HG03342 (cell line): ENCODE measurements around the gene MOB3B.

Experiments used
- ATAC-seq: cut with Tn5 transposase; IDR thresholded peaks from one replicate; pipeline ENCODE4 v1.9.1; 2021; ENCODE audit warnings: mild to moderate bottlenecking, moderate library complexity; ENCODE audit not compliant: unreplicated experiment

The MOB3B gene

DNA sequence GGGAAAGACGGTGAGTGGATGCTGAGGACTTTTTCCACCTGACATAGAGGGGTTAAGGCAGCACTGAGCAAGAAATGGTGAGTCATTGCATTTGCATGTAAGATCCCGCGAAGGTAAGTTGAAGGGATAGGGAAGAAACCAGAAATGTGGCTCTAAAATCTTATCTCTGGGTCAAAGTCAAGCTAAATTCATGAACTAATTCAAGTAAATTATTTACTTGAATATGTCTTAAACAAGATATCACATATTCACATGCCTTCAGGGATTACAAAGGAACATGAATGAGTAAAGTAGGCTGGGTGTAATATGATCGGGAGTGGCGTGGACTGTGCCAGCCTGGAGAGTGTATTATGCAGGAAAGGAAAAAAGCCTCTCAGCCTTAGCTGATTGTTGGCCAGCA is 158.2 kb downstream of the MOB3B start:
- ATAC-seq = no peak

DNA sequence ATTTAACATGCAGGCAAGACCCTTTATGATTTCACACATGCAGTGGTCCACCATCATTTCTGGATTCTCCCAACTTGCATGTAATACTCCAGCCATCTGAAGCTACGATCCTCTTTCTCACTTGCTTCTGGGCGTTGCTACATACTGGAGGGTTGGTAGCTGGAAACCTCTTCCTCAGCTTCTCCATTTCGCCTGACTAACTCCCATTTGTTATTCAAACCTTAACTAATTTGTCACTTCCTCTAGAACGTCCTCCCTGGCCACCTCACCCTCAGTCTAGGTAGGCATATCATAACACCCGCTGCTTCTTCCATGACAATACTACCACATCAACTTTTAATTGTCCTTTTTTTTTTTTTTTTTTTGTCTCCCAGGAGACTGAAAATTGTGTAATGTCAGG is 160.0 kb downstream of the MOB3B start:
- ATAC-seq = no peak

DNA sequence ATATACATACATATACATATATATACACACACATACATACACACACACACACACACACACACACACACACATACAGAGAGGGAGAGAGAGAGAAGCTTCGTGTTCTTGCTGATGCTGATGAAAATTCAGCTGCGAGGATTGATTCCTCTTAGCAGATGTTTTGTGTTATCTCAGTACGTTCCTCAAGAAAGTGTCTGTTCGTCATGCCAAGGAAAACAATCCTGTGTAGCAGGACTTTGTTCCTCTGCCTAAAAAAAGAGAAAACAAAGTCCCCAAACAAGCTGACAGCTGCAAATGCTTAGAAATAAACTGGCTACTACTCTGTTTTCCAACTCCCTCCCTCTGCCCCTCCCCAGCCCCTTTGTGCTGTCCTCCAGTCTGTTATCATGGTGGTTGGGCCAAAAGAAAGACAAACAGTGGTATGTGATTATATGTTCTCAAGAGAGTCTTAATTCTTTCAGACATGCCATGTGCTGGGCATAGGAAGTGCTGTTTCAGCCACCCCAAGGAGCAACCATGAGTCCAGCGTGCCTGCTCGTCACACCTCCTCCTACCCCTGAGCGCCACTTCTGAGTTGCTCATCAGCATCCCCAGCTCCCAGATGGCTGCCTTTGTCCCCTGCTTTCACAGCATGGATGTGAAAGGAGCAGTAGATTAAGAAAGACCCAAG is 161.2 kb downstream of the MOB3B start:
- ATAC-seq = no peak

DNA sequence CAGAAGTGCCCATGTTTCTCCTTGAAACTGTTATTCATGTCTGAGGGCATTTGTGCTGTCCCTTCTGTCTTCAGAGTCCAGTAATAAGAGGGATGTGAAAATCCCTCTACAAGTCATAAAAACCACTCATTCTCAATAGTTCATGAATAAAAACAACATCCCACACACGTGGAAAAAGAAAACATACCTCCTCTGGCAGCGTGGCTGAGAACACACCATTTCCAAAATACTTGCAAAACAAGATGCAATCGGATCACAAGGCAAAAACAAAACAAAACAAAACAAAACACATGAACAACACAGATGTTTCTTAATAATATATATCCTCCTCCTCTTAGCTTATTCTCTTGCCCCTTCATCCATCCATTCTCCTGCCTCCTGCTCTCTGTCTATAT is 161.7 kb downstream of the MOB3B start:
- ATAC-seq = no peak

DNA sequence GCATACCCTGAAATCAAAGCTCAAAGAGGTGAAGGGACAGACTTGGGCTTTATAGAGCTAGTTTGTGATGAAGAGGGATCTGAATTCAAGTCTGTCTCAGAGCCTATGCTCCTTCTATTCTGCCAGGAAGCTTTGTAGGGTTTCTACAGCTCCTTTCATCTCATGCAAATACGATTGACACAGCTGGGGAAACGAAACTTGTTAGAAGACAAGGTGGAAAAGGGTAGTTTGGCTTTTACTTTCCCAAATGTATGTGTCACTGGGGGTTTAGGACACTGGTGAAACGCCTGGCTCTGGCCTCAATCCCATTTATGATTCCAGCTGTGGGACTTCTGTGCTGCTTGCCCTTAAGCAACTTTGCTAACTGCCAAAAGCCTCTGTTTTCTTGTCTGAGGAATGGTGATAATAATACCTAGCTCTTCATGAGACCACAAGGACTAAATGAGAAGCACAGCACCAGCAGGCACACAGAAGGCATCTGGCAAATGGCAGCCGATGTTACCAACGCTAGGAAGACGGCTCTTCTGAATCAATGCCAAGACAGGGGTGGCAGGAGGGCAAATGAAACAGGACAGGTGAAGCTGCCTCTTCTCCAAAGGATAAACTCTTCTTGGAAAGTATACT is 162.3 kb downstream of the MOB3B start:
- peak; percentile 80 for ATAC-seq

DNA sequence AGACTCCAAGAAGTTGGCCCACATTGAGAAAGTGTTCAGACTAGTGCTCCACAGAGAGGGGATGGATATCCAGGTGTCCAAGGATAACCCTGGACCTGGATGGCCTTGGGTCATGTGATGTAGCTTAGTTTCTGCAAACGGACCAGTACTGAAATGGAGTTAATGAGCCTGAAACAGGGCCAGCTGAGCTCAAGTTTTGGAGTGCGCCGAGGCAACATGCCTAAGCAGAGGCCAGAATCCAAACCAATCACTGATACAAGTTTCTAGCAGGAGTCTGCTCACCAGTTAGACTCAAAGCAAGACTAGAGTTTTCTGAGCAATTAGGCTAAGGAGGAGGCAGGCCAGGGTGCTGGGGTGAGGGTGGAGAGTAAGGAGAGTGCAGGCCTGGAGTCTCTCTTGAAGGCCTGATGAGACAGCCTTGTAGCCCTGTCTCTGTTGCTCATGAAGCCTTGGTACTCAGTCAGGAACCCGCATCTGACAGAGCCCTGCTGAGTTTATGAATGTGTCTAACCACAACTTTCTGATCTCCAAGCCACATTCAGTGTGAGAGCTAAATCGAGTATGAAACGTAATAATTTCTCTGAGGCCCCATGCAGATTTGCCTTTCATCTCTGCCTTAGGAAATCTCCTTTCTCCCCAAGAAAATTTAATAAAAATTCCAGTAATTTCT is 163.8 kb downstream of the MOB3B start:
- peak; percentile 77 for ATAC-seq

DNA sequence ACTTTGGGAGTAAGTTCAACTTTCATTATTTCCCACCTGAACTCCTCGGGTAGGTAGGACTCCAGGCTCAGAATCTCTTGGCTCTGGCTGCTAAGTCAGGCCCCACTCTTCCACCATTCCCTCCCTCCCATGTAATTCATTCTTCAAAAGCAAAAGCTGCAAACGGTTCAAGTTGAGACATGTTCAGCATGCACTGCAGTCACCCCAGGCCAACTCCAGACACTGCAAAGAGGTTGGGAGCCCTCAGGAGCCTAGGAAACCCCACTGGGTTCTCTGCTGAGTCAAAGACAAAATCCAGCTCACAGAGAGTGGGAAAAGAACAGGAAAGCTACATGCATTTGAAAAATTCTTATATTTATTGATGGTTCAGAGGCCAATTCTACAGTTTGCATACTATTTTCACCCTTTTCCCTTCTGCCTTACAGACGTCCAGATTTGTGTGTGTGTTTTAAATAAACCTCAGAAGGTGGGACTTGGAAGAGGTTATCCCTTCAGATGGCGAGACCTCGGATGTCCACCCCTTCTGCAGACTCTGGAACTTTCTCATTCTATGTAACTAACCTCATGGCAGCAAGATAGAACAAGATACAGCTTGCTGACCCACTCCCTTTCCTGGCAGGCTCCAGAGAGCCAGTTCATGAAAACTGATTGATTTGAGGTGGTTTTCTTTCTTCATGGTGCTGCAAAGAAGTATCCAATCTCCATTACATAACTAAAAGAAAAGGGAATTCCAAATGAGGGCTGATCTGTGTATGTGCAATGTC is 167.0 kb downstream of the MOB3B start:
- ATAC-seq = no peak

DNA sequence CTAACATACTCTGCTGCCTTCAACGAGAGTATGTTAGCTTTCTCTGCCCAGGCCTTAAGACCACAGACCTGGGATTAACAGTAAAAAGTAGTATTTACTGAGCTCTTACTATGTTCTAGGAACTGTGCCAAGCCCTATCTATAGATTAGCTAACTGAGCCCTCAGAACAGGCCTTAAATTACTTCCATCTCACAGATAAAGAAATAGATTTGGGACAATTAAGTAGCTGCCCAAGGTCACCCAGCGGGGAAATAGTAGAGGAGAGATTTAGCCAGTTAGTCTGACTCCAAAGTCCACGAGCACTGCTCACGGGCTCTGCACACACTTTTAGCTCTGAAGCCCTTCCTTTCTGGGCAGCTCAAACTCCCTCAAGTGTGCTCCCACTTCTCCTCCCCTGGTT is 168.1 kb downstream of the MOB3B start:
- no peak for ATAC-seq

DNA sequence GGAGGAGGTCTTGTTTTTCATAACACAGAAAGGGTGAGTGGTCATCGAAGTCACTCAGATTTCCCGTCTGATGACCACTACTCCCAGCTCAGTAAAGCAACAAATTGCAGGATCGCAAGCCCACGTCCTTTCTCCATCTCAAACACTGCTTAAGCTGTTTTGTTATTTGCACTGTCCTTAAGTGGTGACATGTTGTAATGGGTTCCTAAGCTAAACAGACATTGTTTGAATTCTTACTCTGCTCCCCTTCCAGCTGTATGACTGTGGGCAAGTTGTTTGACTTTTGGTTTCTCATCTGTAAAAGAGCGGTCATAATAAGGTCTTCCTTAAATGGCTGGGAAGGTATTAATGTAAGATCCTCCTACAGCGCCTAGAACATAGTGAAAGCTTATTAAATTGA is 169.9 kb downstream of the MOB3B start:
- ATAC-seq = no peak

DNA sequence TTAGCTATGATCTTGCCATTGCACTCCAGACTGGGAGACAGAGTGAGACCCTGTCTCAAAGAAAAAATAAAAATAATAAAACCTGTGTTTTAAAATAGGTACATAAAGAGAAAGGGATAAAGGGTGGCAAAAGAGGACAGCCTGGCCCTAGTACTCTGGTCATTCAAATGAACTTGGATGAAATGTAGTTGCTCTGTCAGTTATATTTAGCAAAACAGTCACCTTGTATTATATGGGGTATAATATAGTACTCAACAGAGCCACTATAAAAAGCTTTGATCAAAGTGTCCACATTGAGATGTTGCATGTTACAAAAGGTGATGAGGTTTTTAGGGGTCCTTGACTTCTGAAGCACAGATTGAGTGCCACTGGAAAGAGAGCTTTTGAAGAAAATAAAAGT is 171.6 kb downstream of the MOB3B start:
- no peak for ATAC-seq

DNA sequence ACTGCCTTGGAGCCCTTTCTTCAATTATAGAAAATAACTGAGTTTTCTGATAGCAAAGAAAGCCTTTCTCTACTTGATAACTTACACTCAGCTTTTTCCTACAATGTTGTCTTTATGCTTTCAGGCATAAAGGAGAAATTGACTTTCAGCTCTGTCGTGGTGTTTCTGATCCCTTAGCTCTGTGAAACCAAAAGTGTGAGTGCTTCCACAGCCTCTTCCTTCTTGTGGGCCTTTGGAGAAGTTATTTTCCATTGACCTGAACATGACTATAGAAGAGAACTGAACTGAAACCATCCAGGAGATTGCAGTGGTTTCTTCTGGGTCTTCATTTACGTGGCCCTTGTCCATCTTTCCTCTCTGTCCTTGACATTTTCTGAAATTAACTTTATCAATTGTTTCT is 173.2 kb downstream of the MOB3B start:
- no peak for ATAC-seq

DNA sequence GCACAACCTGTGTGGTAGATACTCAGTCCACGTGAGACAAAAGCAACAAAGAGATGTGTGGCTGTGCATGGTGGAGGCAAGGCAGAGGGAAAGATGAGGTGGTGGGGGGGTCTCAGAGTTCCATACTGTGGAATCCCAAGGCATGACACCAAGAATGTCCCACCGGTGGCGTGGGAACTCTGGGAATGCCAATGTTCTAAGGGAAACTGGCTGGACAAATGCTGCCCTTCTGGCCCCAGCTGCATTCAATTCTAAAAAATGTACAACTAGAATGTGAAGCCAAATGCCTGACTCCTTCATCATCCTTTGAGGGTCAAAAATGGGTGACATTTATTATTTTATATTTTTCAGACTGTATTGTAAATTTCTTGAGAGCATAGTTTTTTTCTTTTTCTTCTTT is 174.4 kb downstream of the MOB3B start:
- no peak for ATAC-seq

DNA sequence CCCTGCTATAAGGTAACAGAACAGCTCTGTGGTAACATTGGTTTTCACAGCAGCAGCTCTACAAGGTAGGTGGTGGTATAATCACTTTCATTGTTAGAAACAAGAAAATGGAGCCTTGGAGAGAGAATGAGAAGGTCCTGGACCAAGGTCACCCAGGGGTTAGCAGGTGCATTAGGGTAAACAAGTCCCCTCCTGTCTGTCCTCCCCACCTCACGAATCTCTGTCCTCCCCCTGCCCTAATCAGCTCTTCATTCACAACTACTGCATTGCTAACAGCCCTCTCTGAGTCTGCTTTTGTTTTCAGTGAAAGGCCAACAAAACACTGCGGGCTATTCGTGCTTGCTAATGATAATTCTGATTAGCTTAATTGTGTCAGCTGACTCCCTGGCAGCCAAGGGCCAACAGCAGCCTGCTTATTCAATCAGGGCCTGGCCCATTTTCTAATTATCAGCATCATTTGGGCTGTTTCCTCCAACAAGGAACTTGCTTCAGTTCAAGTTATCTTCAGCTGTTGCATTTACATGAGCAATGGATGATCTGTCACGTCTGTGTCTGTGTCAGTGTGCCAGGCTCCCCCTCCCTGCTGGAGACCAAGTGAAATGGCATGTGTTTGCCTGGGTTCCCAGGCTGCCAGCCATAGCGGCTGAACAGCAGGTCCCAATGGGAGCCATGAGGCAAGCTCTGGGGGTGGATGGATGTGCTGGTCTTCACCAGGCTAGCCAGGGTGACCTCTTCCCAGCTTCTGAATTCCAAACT is 176.0 kb downstream of the MOB3B start:
- peak; percentile 87 for ATAC-seq

DNA sequence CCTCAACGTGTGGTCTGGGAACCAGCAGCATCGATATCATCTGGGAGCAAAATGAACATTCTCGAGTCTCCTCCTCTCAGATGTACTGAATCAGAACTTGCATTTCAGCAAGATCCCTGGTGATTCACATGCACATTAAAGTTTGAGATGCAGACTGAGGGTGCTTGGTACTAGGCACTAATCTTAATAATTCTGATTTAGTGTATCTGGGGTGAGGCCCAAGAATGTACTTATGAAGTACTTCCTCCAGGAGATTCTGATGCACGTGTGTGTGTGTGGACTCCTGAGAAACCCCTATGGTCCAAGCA is 176.5 kb downstream of the MOB3B start:
- ATAC-seq = no peak

DNA sequence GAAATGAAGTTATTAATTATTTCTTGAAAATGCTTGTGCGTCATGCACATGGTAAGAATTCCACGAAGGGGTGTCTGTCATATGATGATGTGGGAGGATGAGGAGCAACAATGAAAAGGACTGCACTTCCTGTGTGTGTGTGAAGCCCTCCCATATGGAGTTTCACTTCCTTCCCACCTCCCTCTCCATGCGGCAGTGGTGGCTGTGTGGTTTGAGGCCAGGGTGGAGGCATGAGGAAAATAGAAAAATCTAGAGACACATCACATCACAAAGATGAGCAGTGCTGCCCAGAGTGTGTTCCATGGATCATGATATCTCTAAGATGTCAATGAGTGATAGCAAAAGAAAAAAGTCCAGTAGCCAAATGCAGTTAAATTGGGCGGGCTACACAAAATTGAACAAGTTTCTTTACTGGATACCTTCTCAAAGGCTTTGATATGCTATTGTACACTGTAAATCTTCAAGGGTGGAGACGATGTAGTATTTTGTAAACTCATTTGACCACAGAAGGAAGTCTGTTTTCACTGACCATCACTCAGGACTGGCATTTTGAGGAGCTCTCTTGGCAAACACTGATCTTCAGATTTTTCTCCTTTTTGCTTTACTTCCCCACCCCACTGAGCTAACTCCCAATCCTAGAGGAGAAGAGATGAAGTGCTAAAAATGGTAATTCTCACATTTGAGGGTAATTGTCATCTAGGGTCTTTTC is 177.0 kb downstream of the MOB3B start:
- ATAC-seq = no peak

DNA sequence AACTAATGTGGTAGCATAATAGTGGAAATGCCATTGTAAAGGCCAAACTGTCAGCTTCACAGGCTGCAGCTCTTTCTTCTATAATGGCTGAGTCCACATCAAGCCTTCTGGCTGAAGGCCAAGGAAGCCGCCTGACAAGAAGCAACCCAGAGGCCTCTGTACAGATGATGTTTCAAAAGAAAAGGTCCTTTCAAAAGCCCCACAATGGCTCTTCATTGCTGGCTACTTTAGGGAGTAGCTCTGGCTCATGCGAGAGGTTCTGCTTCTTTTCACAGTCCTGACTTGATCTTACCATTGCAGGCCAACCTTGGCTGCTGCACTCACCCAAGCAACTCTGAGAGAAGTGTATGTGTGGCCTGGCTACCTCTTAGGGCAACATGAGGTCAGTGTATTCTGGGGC is 178.2 kb downstream of the MOB3B start:
- no peak for ATAC-seq

DNA sequence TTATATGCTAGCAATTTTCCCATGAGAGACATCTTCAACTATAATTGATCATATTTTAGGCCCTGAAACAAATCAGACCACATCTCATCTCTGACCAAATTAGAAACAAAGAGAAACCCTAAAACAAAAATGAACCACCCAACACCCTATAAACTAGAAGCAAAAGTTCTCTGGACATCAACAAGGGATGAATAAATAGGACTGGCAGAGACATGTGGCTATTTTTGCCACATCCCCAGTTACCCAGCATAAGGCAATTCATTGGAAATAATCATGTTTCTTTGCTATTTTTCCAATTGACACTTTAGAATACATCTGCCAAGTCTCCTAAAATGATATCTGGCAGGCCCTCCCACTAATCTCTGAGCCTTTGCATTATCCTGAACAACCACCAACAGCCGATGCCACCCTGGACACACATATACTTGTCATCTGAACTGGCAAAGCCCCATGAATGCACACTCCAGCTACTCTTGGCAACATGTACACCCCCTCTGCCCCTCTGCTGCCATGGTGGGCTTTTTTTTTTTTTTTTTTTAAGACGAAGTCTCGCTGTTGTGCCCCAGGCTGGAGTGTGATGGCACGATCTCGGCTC is 179.1 kb downstream of the MOB3B start:
- ATAC-seq = no peak

DNA sequence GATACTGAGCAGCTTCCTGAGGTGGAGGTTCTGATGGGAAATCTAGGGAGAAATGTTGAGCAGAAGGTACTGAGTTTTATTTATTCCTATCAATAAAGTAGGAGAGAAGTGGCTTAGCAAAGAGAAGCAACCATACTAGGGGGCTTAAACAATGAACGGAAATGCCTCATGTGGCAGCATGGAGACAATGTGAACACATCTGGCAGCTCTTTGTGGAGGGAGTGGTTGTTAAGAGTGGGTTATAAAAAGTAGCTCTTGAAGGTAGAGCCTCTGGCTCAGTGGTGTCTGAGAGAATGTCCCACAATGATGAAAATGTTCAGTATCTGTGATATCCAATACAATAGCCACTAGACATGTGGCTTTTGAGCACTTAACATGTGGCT is 179.9 kb downstream of the MOB3B start:
- ATAC-seq = no peak

DNA sequence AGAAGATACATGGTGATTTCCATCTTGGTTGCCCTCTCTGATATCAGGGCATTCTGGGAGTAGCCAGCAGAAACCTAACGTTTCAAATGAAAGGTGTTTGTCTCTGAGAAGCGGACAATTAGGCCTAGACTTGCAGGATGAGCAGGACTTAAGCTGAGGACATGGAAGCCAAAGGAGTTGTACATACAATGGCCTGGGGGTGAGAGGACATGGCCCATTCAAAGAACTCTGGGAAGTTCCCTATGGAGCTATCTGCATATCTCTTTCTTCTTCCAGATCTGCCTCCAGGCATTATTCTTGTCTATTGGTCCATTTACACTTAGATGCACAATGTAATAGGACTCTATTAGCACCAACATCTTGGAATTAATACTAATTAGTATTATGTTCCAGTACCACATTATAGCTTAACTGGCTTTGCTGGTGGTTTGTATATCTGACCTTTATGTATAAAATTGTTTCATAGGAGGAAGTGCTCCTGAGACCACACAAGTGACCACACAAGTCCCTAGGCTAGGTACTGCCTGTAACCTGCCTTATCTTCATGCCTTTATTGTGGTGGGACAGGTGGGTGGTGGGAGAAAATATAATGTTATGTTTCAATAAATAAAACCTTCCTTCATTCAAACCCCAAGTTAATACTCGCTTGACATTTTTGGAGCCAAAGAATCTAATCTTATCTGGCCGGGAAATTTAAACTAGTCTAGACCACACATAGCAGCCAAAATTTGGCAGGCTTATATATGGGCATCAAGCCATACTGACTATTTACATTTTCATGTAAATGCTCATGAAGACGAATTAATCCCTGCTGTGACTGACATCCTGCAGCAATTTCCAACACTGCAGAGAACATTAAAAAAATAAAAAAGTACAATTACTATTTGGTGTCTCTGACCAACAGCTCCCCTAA is 180.6 kb downstream of the MOB3B start:
- ATAC-seq = no peak
